SK-N-SH (cell line): Measurements from ENCODE around the gene EPHA6. TPM values are rescaled to one million over a fixed set of nuclear protein-coding genes. Genes with fewer than 3 reads are reported as not detected.
A peak's percentile ranks its signal among the peaks of the same experiment; 100 is the strongest.

Experiments
- CTCF ChIA-PET: fragments of 300-600, 350-600 bp; formaldehyde crosslinking; extraction: SDS; loops from one replicate; lab custom pipeline; 2021; lab: Yijun Ruan, JAX
- POLR2A ChIA-PET: fragments of 350-600 bp; sonication (Branson Sonifier 250); formaldehyde crosslinking; extraction: SDS; loops from one replicate; lab custom pipeline; 2020; ENCODE audit warnings: antibody characterized with exemption, inconsistent platforms; lab: Yijun Ruan, JAX
- DNase-seq: peaks from one replicate; pipeline ENCODE4 v3.0.0; 2012
- H2AFZ ChIP-seq: fragments of 200-600 bp; sonication (generic); 2 replicates; pipeline ENCODE4 v1.8.1; 2016; ENCODE audit warnings: antibody characterized with exemption, mild to moderate bottlenecking, low read depth
- H3F3A ChIP-seq: fragments of 200-600 bp; sonication (generic); replicated peaks from 2 replicates; pipeline ENCODE3; 2016; ENCODE audit warnings: antibody characterized with exemption, mild to moderate bottlenecking; ENCODE audit not compliant: insufficient read depth
- H3K27ac ChIP-seq, 2 experiments: fragments of 200-500 bp in 1 of 2; fragments of 200-600 bp in 1 of 2; sonication (Bioruptor generic) in 1 of 2; sonication (generic), shearing (Covaris generic) in 1 of 2; 2 replicates each; pipeline versions ENCODE4 v1.5.1 to v1.6.1; 2014 to 2016; ENCODE audit warnings: low read depth in 2 of 2, inconsistent platforms in 1 of 2, low read length in 1 of 2, mild to moderate bottlenecking in 1 of 2, mixed read lengths in 1 of 2
- H3K27me3 ChIP-seq: fragments of 200-600 bp; sonication (generic), shearing (Covaris generic); 2 replicates; pipeline ENCODE4 v1.6.1; 2016; ENCODE audit warnings: mixed run types; ENCODE audit not compliant: insufficient read depth
- H3K36me3 ChIP-seq, 2 experiments: fragments of 200-500 bp in 1 of 2; fragments of 200-600 bp in 1 of 2; sonication (Bioruptor generic) in 1 of 2; sonication (generic) in 1 of 2; replicated peaks in 1 of 2; 2 replicates each; pipeline versions ENCODE3 to v1.5.1; 2014 to 2016; ENCODE audit warnings: low read length in 1 of 2, mild to moderate bottlenecking in 1 of 2; ENCODE audit not compliant: insufficient read depth in 2 of 2, control insufficient read depth in 1 of 2
- H3K4me1 ChIP-seq, 2 experiments: fragments of 200-500 bp in 1 of 2; fragments of 200-600 bp in 1 of 2; sonication (Bioruptor generic) in 1 of 2; sonication (generic), shearing (Covaris generic) in 1 of 2; 2 replicates each; pipeline versions ENCODE4 v1.5.1 to v1.6.1; 2014 to 2016; ENCODE audit warnings: low read depth in 1 of 2, low read length in 1 of 2, mixed run types in 1 of 2; ENCODE audit not compliant: insufficient read depth in 2 of 2, control insufficient read depth in 1 of 2
- H3K4me2 ChIP-seq: fragments of 200-600 bp; sonication (generic), shearing (Covaris generic); 2 replicates; pipeline ENCODE4 v1.6.1; 2017; ENCODE audit warnings: mixed run types
- H3K4me3 ChIP-seq, 2 experiments: fragments of 200-500 bp in 1 of 2; fragments of 200-600 bp in 1 of 2; sonication (Bioruptor generic) in 1 of 2; sonication (generic), shearing (Covaris generic) in 1 of 2; 2 replicates each; pipeline versions ENCODE4 v1.5.1 to v1.8.1; 2014 to 2016; ENCODE audit warnings: low read depth in 2 of 2, inconsistent platforms in 1 of 2, low read length in 1 of 2, mild to moderate bottlenecking in 1 of 2, mixed read lengths in 1 of 2, moderate library complexity in 1 of 2
- H3K79me2 ChIP-seq: fragments of 200-600 bp; sonication (generic); 2 replicates; pipeline ENCODE4 v1.8.1; 2017; ENCODE audit warnings: mild to moderate bottlenecking; ENCODE audit not compliant: insufficient read depth
- H3K9ac ChIP-seq: fragments of 200-600 bp; sonication (generic); 2 replicates; pipeline ENCODE4 v1.6.1; 2017; ENCODE audit warnings: mixed run types
- H3K9me2 ChIP-seq: fragments of 200-600 bp; sonication (generic); 2 replicates; pipeline ENCODE4 v1.6.1; 2017; ENCODE audit warnings: mixed run types
- H3K9me3 ChIP-seq: fragments of 200-600 bp; sonication (generic); 2 replicates; pipeline ENCODE4 v1.6.1; 2017; ENCODE audit warnings: mixed run types, mild to moderate bottlenecking, moderate library complexity
- H4K20me1 ChIP-seq: fragments of 200-600 bp; sonication (generic); 2 replicates; pipeline ENCODE4 v1.6.1; 2017; ENCODE audit warnings: mild to moderate bottlenecking, mixed run types; ENCODE audit not compliant: insufficient read depth
- CHD2 ChIP-seq: fragments of 150-350 bp; IDR thresholded peaks from 2 replicates; pipeline ENCODE4 v1.6.1; 2018; ENCODE audit warnings: low read length; ENCODE audit not compliant: partially characterized antibody
- ELF1 ChIP-seq: IDR thresholded peaks from 2 replicates; pipeline ENCODE4 v1.4.0; 2012
- EP300 ChIP-seq, 2 experiments: IDR thresholded peaks; 2 replicates each; pipeline versions ENCODE4 v1.4.0 to v1.6.1; 2012; ENCODE audit warnings: borderline replicate concordance in 1 of 2, low read depth in 1 of 2, low read length in 1 of 2
- FOSL2 ChIP-seq: IDR thresholded peaks from 2 replicates; pipeline ENCODE4 v1.4.0; 2012; ENCODE audit warnings: low read depth, mild to moderate bottlenecking, moderate library complexity, borderline replicate concordance
- FOXM1 ChIP-seq: IDR thresholded peaks from 2 replicates; pipeline ENCODE4 v1.4.0; 2012; ENCODE audit warnings: low read depth, mild to moderate bottlenecking
- GABPA ChIP-seq: IDR thresholded peaks from 2 replicates; pipeline ENCODE4 v1.4.0; 2012; ENCODE audit warnings: low read depth, mild to moderate bottlenecking
- GATA2 ChIP-seq: sonication (generic); formaldehyde crosslinking; IDR thresholded peaks from 2 replicates; pipeline ENCODE4 v1.5.0; 2020; ENCODE audit warnings: mild to moderate bottlenecking, missing genetic modification reagents
- JUND ChIP-seq: IDR thresholded peaks from 2 replicates; pipeline ENCODE4 v1.4.0; 2012
- RXRA ChIP-seq: IDR thresholded peaks from 2 replicates; pipeline ENCODE4 v1.4.0; 2012; ENCODE audit warnings: low read depth, mild to moderate bottlenecking, borderline replicate concordance
- TAF1 ChIP-seq: IDR thresholded peaks from 2 replicates; pipeline ENCODE4 v1.6.1; 2012; ENCODE audit warnings: low read depth, mild to moderate bottlenecking, low read length, moderate library complexity, borderline replicate concordance
- USF1 ChIP-seq: IDR thresholded peaks from 2 replicates; pipeline ENCODE4 v1.4.0; 2012; ENCODE audit warnings: low read depth, borderline replicate concordance
- ZBTB33 ChIP-seq: IDR thresholded peaks from 2 replicates; pipeline ENCODE4 v1.4.0; 2012; ENCODE audit warnings: low read depth, borderline replicate concordance
- WGBS: methylation state at CpG from one replicate; pipeline ENCODE4 v1.1.6; 2017; ENCODE audit warnings: low lambda C conversion rate; 5-methylcytosine and 5-hydroxymethylcytosine counted together
- polyA plus RNA-seq, 3 experiments: library from polyadenylated mRNA; depleted of rRNA; stranded (reverse); fragments of >200 nt; gene quantifications; 2 replicates each; pipeline ENCODE4 v1.2.3, GENCODE V29; 2012

The EPHA6 gene
- polyA plus RNA-seq, 1 of the 3 experiments (the other 2 are of a cell fraction): not detected

GRCh38 chr3:97487587-97487986 lies 673.2 kb downstream of the EPHA6 start:
- Histone ChIP-seq H3K27ac (peak overlapping the region in 1 of 2 experiments; percentile 62; a peak in 1 of 4 replicates), H3K79me2 (no peaks in the 10 kb centered on the region), H3K9me3 (no peaks in the 10 kb centered on the region), H3K27me3 (no peaks in the 10 kb centered on the region), H3K4me2 (no peak overlapping the region), H3F3A (no peaks in the 10 kb centered on the region), H4K20me1 (no peaks in the 10 kb centered on the region), H3K4me1 (no peaks in the 10 kb centered on the region; a peak in 2 of 4 replicates), H3K9ac (no peak overlapping the region), H2AFZ (no peak overlapping the region), H3K36me3 (no peaks in the 10 kb centered on the region), H3K4me3 (no peak overlapping the region), H3K9me2 (no peaks in the 10 kb centered on the region)
- no peak for TF ChIP-seq GABPA
- peak; percentile 91 for TF ChIP-seq GATA2 (CRISPR knock-in tag)
- TF ChIP-seq CHD2: peak; percentile 22
- TF ChIP-seq JUND: no peak
- TF ChIP-seq USF1: no peak
- TF ChIP-seq FOXM1: no peak
- TF ChIP-seq ELF1: no peak
- TF ChIP-seq EP300 (IDR thresholded peaks at IDR 0.05; ENCODE audit: borderline replicate concordance in 1 of 2, low read depth in 1 of 2, low read length in 1 of 2): peak in 1 of 2 experiments; percentile 57; a peak in 1 of 4 replicates
- 3% methylated on average over 1 of the region's 1 CpG for WGBS
- CTCF ChIA-PET: no interaction called here
- POLR2A ChIA-PET: no interaction called here
- peak; percentile 16 for DNase-seq

GRCh38 chr3:97488741-97489140 lies 674.3 kb downstream of the EPHA6 start:
- 48% methylated on average over 1 of the region's 1 CpG for WGBS
- Histone ChIP-seq H2AFZ (no peak overlapping the region), H3K36me3 (no peaks in the 10 kb centered on the region), H3K4me2 (no peak overlapping the region), H3K4me1 (no peaks in the 10 kb centered on the region; a peak in 2 of 4 replicates), H3K79me2 (no peaks in the 10 kb centered on the region), H3F3A (no peaks in the 10 kb centered on the region), H3K27ac (no peak overlapping the region), H3K9me2 (no peaks in the 10 kb centered on the region), H4K20me1 (no peaks in the 10 kb centered on the region), H3K9ac (no peak overlapping the region), H3K9me3 (no peaks in the 10 kb centered on the region), H3K27me3 (no peaks in the 10 kb centered on the region), H3K4me3 (no peak overlapping the region)
- DNase-seq: no peak
- ChIA-PET CTCF (interaction anchor here (0.7 kb wide), 1 partner anchor 71 kb away, joined by 3 read pairs; no protein-coding TSS in a partner anchor), POLR2A (no interaction called here)
- TF ChIP-seq RXRA (no peak), ZBTB33 (no peak), FOSL2 (no peak), TAF1 (no peak)
